Peyer's patch (tissue), 4 donors: ENCODE results near the gene ALG6.

Source experiments
- POLR2A ChIP-seq, 2 donors: fragments of 450-650 bp; IDR thresholded peaks; one replicate each; pipeline ENCODE4 v1.5.1; 2017; ENCODE audit warnings: antibody characterized with exemption in 2 of 2, mild to moderate bottlenecking in 2 of 2, moderate library complexity in 2 of 2
- TF ChIP-seq, protein P1 (sequence below), 6 experiments: fragments of 450-650 bp in 4 of 6; fragments of 200-600 bp in 2 of 6; sonication (generic) in 1 of 6; IDR thresholded peaks; one replicate each; pipeline ENCODE4 v1.5.1; 2017 to 2019; ENCODE audit warnings: antibody characterized with exemption in 6 of 6, mild to moderate bottlenecking in 3 of 6, moderate library complexity in 1 of 6

GRCh38 chr1:63318201-63318979 lies 49.0 kb upstream of the ALG6 start:
- TF ChIP-seq, protein P1, sequence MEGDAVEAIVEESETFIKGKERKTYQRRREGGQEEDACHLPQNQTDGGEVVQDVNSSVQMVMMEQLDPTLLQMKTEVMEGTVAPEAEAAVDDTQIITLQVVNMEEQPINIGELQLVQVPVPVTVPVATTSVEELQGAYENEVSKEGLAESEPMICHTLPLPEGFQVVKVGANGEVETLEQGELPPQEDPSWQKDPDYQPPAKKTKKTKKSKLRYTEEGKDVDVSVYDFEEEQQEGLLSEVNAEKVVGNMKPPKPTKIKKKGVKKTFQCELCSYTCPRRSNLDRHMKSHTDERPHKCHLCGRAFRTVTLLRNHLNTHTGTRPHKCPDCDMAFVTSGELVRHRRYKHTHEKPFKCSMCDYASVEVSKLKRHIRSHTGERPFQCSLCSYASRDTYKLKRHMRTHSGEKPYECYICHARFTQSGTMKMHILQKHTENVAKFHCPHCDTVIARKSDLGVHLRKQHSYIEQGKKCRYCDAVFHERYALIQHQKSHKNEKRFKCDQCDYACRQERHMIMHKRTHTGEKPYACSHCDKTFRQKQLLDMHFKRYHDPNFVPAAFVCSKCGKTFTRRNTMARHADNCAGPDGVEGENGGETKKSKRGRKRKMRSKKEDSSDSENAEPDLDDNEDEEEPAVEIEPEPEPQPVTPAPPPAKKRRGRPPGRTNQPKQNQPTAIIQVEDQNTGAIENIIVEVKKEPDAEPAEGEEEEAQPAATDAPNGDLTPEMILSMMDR (IDR thresholded peaks at IDR 0.05): no peak
- no peak for TF ChIP-seq POLR2A (IDR thresholded peaks at IDR 0.05)
